WERI-Rb-1 (cell line): ENCODE data around the gene PLA2G6.

Experiments
- DNase-seq: peaks from one replicate; pipeline ENCODE4 v3.0.0-alpha.2; 2020
- H3K27ac ChIP-seq: fragments of 250-450 bp; sonication (Bioruptor Pico); 2 replicates; pipeline ENCODE4 v1.5.1; 2020; ENCODE audit warnings: mild to moderate bottlenecking, moderate library complexity
- H3K27me3 ChIP-seq: fragments of 250-450 bp; sonication (Bioruptor Pico); 2 replicates; pipeline ENCODE4 v1.5.1; 2021; ENCODE audit warnings: mild to moderate bottlenecking, low read depth, moderate library complexity; ENCODE audit not compliant: insufficient read depth, severe bottlenecking
- H3K36me3 ChIP-seq: fragments of 250-450 bp; sonication (Bioruptor Pico); 2 replicates; pipeline ENCODE4 v1.5.1; 2020; ENCODE audit warnings: mild to moderate bottlenecking, moderate library complexity
- H3K4me3 ChIP-seq: 2 replicates; pipeline ENCODE4 v1.5.1; 2011; ENCODE audit warnings: low read depth, mild to moderate bottlenecking, control low read depth, low read length
- H3K9me3 ChIP-seq: fragments of 250-450 bp; sonication (Bioruptor Pico); 2 replicates; pipeline ENCODE4 v1.5.1; 2021; ENCODE audit warnings: mild to moderate bottlenecking, moderate library complexity; ENCODE audit not compliant: severe bottlenecking
- TF ChIP-seq, protein P1 (sequence below): IDR thresholded peaks from 2 replicates; pipeline ENCODE4 v1.5.1; 2011; ENCODE audit warnings: low read depth, mild to moderate bottlenecking, control low read depth, inconsistent platforms, low read length

The PLA2G6 gene

DNA sequence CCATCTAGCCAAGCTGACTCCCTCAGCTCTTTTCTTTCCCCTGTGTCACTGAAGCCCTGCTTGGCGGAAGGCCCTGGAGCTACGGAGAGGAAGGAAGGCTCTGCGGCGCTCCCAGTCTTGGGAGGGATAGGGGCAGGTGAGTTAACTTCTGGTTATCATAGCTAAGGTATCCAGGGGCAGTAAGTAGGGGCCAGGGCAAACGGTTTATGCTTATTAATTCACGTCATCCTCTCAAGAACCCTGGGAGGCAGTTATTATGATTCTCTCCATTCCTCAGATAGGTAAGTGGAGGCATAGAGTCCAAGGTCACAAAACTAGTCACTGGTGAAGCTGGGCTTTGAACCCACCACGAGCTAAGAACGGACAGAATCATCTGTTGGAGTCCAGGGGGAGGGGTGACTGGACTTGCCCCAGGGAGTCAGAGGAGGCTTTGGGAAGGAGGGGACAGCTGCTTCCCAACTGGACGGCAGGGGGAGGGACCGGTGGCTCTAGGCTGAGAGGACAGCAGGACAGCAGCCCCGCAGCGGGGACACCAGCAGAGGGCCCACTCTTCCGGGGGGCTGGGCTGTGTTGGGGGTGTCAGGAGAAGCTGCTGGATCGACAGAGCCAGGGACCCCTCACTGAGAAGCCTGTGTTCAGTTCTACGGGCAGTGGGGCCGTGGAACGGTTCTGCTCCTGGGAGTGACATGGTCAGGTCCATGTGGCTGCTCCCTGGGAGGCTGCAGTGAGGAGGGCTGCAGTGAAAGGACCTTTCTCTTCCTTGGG lies 74.6 kb downstream of the PLA2G6 start:
- no peaks in the 10 kb centered on the region for H3K9me3 ChIP-seq
- H3K27me3 ChIP-seq, result no peaks in the 10 kb centered on the region
- no peak for DNase-seq
- H3K36me3 ChIP-seq, result no peaks in the 10 kb centered on the region
- TF ChIP-seq, protein P1, sequence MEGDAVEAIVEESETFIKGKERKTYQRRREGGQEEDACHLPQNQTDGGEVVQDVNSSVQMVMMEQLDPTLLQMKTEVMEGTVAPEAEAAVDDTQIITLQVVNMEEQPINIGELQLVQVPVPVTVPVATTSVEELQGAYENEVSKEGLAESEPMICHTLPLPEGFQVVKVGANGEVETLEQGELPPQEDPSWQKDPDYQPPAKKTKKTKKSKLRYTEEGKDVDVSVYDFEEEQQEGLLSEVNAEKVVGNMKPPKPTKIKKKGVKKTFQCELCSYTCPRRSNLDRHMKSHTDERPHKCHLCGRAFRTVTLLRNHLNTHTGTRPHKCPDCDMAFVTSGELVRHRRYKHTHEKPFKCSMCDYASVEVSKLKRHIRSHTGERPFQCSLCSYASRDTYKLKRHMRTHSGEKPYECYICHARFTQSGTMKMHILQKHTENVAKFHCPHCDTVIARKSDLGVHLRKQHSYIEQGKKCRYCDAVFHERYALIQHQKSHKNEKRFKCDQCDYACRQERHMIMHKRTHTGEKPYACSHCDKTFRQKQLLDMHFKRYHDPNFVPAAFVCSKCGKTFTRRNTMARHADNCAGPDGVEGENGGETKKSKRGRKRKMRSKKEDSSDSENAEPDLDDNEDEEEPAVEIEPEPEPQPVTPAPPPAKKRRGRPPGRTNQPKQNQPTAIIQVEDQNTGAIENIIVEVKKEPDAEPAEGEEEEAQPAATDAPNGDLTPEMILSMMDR, result 0 out of 2 replicates have a peak, but pooled peaks have one; percentile 14
- H3K27ac ChIP-seq, result no peak overlapping the region
- H3K4me3 ChIP-seq, result no peak overlapping the region

DNA sequence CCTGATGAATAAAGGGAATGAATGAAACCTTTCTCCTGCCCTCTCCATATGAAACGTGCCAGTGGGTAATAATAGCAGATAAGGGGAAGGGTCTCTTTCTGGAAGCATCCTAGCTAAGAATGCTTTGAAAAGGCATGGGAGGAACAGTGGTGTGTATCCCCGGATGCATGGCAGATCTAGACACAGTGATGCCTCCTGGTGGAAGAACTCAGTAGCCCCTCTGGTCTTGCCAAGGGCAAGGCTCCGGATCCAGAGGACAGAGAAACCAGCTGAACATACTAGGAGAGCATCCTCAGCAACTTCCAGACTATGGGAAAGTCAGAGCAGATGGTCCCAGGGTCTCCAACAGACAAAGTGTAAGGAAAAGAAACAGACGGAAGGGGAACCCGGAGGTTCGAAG lies 77.5 kb downstream of the PLA2G6 start:
- H3K36me3 ChIP-seq, result no peaks in the 10 kb centered on the region
- TF ChIP-seq, protein P1, result peak; percentile 54
- no peaks in the 10 kb centered on the region for H3K27me3 ChIP-seq
- H3K4me3 ChIP-seq, result no peak overlapping the region
- DNase-seq, result no peak
- no peak overlapping the region for H3K27ac ChIP-seq
- H3K9me3 ChIP-seq, result no peaks in the 10 kb centered on the region

DNA sequence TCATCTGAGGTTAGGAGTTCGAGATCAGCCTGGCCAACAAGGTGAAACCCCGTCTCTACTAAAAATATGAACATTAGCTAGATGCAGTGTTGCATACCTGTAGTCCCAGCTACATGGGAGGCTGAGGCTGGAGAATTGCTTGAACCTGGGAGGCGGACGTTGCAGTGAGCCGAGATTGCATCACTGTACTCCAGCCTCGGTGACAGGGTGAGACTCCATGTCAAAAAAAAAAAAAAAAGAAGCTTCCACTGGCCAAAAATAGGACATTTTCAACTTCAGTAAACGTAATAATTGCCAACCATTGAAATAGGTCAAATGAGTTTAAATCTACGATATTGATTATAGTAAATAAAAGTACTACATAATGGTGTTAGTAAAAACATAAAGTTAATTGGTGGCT lies 78.0 kb downstream of the PLA2G6 start:
- no peaks in the 10 kb centered on the region for H3K27me3 ChIP-seq
- TF ChIP-seq, protein P1, result no peak
- H3K9me3 ChIP-seq, result no peaks in the 10 kb centered on the region
- no peak for DNase-seq
- no peaks in the 10 kb centered on the region for H3K36me3 ChIP-seq
- H3K4me3 ChIP-seq, result no peak overlapping the region
- no peak overlapping the region for H3K27ac ChIP-seq

DNA sequence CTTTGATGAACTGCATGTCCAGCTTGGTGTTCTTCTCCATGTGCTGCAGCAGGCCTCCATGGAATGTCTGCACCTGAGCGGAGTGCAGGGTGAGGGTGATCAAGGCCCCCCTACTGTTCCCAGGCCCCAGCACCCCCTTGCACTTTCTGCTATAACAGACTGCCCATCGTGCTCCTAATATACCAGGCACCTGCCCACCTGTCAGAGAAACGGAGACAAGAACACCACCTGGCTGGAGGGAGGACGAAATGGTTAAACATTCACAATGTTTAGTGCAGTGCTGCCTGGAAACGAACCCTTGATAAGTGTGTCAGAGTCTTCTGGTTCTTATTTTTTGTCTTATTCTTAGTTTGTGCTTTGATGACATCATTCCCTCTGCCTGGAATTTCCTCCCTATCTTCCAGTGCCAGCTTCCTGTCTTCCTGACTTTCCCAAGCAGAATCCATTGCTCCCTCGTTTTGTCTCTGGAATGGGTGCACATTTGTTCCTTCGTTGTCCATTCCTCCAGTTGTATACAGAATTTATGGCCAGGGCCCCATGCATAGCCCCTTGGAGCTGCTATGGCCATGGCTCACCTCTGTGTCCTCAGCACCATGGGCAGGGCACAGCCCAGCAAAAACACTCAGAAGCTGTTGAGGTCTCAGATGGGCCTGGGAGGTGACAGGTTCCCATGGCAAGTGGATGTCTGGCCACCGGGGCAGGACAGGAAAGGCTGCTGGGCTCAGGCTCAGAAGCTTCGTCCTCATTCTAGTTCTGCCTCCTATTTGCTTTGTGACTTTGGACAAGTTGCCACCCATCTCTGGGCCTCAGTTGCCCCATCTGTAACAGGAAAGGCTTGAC lies 83.0 kb downstream of the PLA2G6 start:
- DNase-seq, result no peak
- H3K9me3 ChIP-seq, result no peaks in the 10 kb centered on the region
- no peaks in the 10 kb centered on the region for H3K27me3 ChIP-seq
- no peaks in the 10 kb centered on the region for H3K36me3 ChIP-seq
- H3K27ac ChIP-seq, result no peak overlapping the region
- TF ChIP-seq, protein P1, result no peak
- H3K4me3 ChIP-seq, result no peak overlapping the region

- Histone ChIP-seq H3K4me3 (no peak overlapping the region), H3K27me3 (no peaks in the 10 kb centered on the region), H3K36me3 (no peaks in the 10 kb centered on the region), H3K9me3 (no peaks in the 10 kb centered on the region), H3K27ac (no peak overlapping the region)
- TF ChIP-seq, protein P1, result 0 out of 2 replicates have a peak, but pooled peaks have one; percentile 13
- no peak for DNase-seq
Observed at GRCh38 chr22:38097557-38098409, 83.8 kb downstream of the PLA2G6 start.
